CD4-positive, alpha-beta T cell (primary cell): ENCODE data around the gene PRG2. TPM values are rescaled to one million over a fixed set of nuclear protein-coding genes. Genes with fewer than 3 reads are reported as not detected.

Experiments
- ATAC-seq: fragments of 200-7000 bp; cut with Tn5 transposase; one replicate; pipeline ENCODE4 v1.10.0; 2022; ENCODE audit warnings: mild to moderate bottlenecking; ENCODE audit not compliant: poor library complexity
- CTCF ChIA-PET: fragments of 350-600 bp; sonication (Branson Sonifier 250); formaldehyde crosslinking; loops from one replicate; lab custom pipeline; 2021; ENCODE audit warnings: antibody characterized with exemption, inconsistent platforms; lab: Charles Lee
- POLR2A ChIA-PET: fragments of 350-600 bp; sonication (Branson Sonifier 250); formaldehyde crosslinking; loops from one replicate; lab custom pipeline; 2021; ENCODE audit warnings: antibody characterized with exemption, inconsistent platforms; lab: Charles Lee
- DNase-seq, 14 experiments: peaks; one replicate each; pipeline ENCODE4 v3.0.0-alpha.2; 2013 to 2020; ENCODE audit warnings: mixed read lengths in 2 of 14
- H3K27ac ChIP-seq, 2 donors: one replicate each; pipeline versions ENCODE4 v1.5.1 to v1.7.0; 2013; ENCODE audit warnings: low read length in 2 of 2, low read depth in 1 of 2, mild to moderate bottlenecking in 1 of 2
- H3K27me3 ChIP-seq, 2 experiments: 1 replicate in 1 of 2; 2 replicates in 1 of 2; pipeline versions ENCODE4 v1.6.1 to v1.7.0; 2013; ENCODE audit warnings: low read length in 2 of 2, control low read depth in 1 of 2, mild to moderate bottlenecking in 1 of 2, moderate library complexity in 1 of 2; ENCODE audit not compliant: insufficient read depth in 2 of 2, control insufficient read depth in 1 of 2
- H3K36me3 ChIP-seq: one replicate; pipeline ENCODE4 v1.6.1; 2013; ENCODE audit warnings: low read length, control low read depth; ENCODE audit not compliant: insufficient read depth
- H3K4me1 ChIP-seq: one replicate; pipeline ENCODE4 v1.6.1; 2013; ENCODE audit warnings: low read length, control low read depth; ENCODE audit not compliant: insufficient read depth
- H3K4me3 ChIP-seq: one replicate; pipeline ENCODE4 v1.5.1; 2013; ENCODE audit warnings: mild to moderate bottlenecking, low read length, moderate library complexity
- H3K9me3 ChIP-seq, 2 experiments: 1 replicate in 1 of 2; 2 replicates in 1 of 2; pipeline versions ENCODE4 v1.6.1 to v1.7.0; 2013; ENCODE audit warnings: low read length in 2 of 2, mild to moderate bottlenecking in 2 of 2, control low read depth in 1 of 2, moderate library complexity in 1 of 2; ENCODE audit not compliant: control insufficient read depth in 1 of 2, insufficient read depth in 1 of 2
- H3K27ac Mint-ChIP-seq: one replicate; pipeline ENCODE4 v1.8.0; 2020; ENCODE audit warnings: mixed read lengths
- H3K27me3 Mint-ChIP-seq: one replicate; pipeline ENCODE4 v1.8.0; 2021; ENCODE audit warnings: mixed read lengths
- H3K36me3 Mint-ChIP-seq: one replicate; pipeline ENCODE4 v1.8.0; 2021; ENCODE audit warnings: low read depth, mixed read lengths
- H3K4me1 Mint-ChIP-seq: one replicate; pipeline ENCODE4 v1.8.0; 2021; ENCODE audit warnings: low read depth, mixed read lengths
- H3K4me3 Mint-ChIP-seq: one replicate; pipeline ENCODE4 v1.8.0; 2020; ENCODE audit warnings: mild to moderate bottlenecking, mixed read lengths
- H3K9me3 Mint-ChIP-seq: one replicate; pipeline ENCODE4 v1.8.0; 2020; ENCODE audit warnings: mixed read lengths
- intact Hi-C, 2 experiments: fragments of 100-400 bp; cut with DNase I in 1 of 2; cut with micrococcal nuclease in 1 of 2; formaldehyde crosslinking; loops; one replicate each; pipeline versions ENCODE4 v1.15.1 to v1.9.0; 2023 to 2025; cut with DNase I, micrococcal nuclease
- total RNA-seq, 174 experiments: library from RNA in 2 of 174; stranded (reverse) in 2 of 174; gene quantifications; one replicate each; pipeline ENCODE4 v1.2.3 and lab custom pipeline; 2021 to 2026
- TF ChIP-seq, protein P1 (sequence below): fragments of 200-600 bp; IDR thresholded peaks from one replicate; pipeline ENCODE4 v1.8.0; 2022; ENCODE audit warnings: antibody characterized with exemption, mild to moderate bottlenecking

Gene PRG2
- total RNA-seq, 2 experiments from 2014 or later = 0.53 to 1.1 TPM

- H3K9me3 ChIP-seq = no peaks in the 10 kb centered on the region
- H3K4me3 Mint-ChIP-seq = no peak overlapping the region
- H3K27ac Mint-ChIP-seq = no peak overlapping the region
- DNase-seq = no peak
- intact Hi-C loops = no loop called here
- H3K9me3 Mint-ChIP-seq = no peaks in the 10 kb centered on the region
- H3K4me3 ChIP-seq = no peak overlapping the region
- ChIA-PET POLR2A (no interaction called here), CTCF (no interaction called here)
- TF ChIP-seq, protein P1, sequence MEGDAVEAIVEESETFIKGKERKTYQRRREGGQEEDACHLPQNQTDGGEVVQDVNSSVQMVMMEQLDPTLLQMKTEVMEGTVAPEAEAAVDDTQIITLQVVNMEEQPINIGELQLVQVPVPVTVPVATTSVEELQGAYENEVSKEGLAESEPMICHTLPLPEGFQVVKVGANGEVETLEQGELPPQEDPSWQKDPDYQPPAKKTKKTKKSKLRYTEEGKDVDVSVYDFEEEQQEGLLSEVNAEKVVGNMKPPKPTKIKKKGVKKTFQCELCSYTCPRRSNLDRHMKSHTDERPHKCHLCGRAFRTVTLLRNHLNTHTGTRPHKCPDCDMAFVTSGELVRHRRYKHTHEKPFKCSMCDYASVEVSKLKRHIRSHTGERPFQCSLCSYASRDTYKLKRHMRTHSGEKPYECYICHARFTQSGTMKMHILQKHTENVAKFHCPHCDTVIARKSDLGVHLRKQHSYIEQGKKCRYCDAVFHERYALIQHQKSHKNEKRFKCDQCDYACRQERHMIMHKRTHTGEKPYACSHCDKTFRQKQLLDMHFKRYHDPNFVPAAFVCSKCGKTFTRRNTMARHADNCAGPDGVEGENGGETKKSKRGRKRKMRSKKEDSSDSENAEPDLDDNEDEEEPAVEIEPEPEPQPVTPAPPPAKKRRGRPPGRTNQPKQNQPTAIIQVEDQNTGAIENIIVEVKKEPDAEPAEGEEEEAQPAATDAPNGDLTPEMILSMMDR = no peak
- H3K27me3 ChIP-seq = no peaks in the 10 kb centered on the region
- no peaks in the 10 kb centered on the region for H3K36me3 ChIP-seq
- no peak for ATAC-seq
- H3K27ac ChIP-seq = no peak overlapping the region
- no peaks in the 10 kb centered on the region for H3K4me1 ChIP-seq
- no peaks in the 10 kb centered on the region for H3K36me3 Mint-ChIP-seq
- H3K27me3 Mint-ChIP-seq = no peaks in the 10 kb centered on the region
- H3K4me1 Mint-ChIP-seq = no peaks in the 10 kb centered on the region
Observed at GRCh38 chr11:57391539-57391938, 1.1 kb upstream of the PRG2 start.

GRCh38 chr11:57391111-57391510 lies 661 bp upstream of the PRG2 start:
- no peaks in the 10 kb centered on the region for H3K27me3 Mint-ChIP-seq
- no peak overlapping the region for H3K27ac Mint-ChIP-seq
- TF ChIP-seq, protein P1 = no peak
- intact Hi-C loops = no loop called here
- H3K4me1 ChIP-seq = no peaks in the 10 kb centered on the region
- no peaks in the 10 kb centered on the region for H3K9me3 ChIP-seq
- H3K36me3 ChIP-seq = no peaks in the 10 kb centered on the region
- DNase-seq (no peak), ATAC-seq (no peak)
- H3K27me3 ChIP-seq = no peaks in the 10 kb centered on the region
- no peak overlapping the region for H3K4me3 Mint-ChIP-seq
- H3K4me1 Mint-ChIP-seq = no peaks in the 10 kb centered on the region
- POLR2A ChIA-PET = no interaction called here
- no peaks in the 10 kb centered on the region for H3K9me3 Mint-ChIP-seq
- CTCF ChIA-PET = no interaction called here
- H3K4me3 ChIP-seq = no peak overlapping the region
- no peak overlapping the region for H3K27ac ChIP-seq
- no peaks in the 10 kb centered on the region for H3K36me3 Mint-ChIP-seq

DNA sequence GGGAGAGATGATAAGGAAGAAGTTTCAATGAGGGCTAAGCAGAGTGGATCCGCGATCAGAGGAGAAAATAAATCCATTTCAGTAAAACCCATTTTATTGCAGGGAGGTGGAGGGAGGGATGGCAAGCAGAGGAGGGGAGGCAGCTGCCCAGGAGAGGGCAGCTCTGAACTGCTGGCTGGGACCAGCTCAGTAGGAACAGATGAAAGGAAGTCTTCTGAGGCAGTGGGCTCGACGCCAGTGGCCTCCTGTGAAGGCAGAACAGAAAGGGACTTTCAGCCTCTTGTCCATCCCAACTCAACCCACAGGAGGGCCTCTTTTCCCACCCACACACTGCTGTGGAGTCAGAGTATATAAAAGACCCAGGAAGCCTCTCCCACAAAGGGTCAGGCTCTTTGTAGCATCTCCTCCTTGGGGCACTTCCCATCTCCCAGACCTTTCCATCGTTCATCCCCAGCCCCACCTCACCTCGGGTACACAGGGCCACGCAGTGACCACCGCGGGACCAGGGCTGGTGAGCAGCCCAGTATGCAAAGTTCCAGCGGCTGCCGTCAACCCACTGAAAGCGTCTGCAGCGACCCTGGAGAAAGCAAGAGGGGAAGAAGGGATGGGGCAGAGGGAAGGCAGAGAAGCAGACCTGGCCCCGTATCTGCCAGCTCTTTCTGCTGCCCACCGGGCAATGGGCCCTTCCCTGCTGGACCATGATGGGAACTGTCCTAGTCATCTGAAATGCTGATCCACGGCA lies 3.0 kb downstream of the PRG2 start:
- H3K27me3 Mint-ChIP-seq = peaks cover 7% of the 10 kb centered on the region
- H3K27ac Mint-ChIP-seq = no peak overlapping the region
- H3K4me3 Mint-ChIP-seq = no peak overlapping the region
- H3K9me3 ChIP-seq = no peaks in the 10 kb centered on the region
- intact Hi-C loops = no loop called here
- TF ChIP-seq, protein P1 = no peak
- ATAC-seq (no peak), DNase-seq (no peak)
- ChIA-PET CTCF (no interaction called here), POLR2A (no interaction called here)
- no peaks in the 10 kb centered on the region for H3K36me3 ChIP-seq
- no peaks in the 10 kb centered on the region for H3K9me3 Mint-ChIP-seq
- no peak overlapping the region for H3K4me3 ChIP-seq
- H3K36me3 Mint-ChIP-seq = no peaks in the 10 kb centered on the region
- H3K27me3 ChIP-seq = no peaks in the 10 kb centered on the region
- no peak overlapping the region for H3K27ac ChIP-seq
- no peaks in the 10 kb centered on the region for H3K4me1 Mint-ChIP-seq
- no peaks in the 10 kb centered on the region for H3K4me1 ChIP-seq
